ENCODE measurements around the gene STOM. TPM values are rescaled to one million over a fixed set of nuclear protein-coding genes. Genes with fewer than 3 reads are reported as not detected.
"Not testable (repeated sequence)": the region's sequence is repeated elsewhere in the genome, so short reads cannot be mapped to it uniquely, and the experiment has no call there.

STOM gene
- total RNA-seq, 4 donors from 2014 or later, result 43.7 to 169 (median 119) TPM

- TF ChIP-seq, protein P1, sequence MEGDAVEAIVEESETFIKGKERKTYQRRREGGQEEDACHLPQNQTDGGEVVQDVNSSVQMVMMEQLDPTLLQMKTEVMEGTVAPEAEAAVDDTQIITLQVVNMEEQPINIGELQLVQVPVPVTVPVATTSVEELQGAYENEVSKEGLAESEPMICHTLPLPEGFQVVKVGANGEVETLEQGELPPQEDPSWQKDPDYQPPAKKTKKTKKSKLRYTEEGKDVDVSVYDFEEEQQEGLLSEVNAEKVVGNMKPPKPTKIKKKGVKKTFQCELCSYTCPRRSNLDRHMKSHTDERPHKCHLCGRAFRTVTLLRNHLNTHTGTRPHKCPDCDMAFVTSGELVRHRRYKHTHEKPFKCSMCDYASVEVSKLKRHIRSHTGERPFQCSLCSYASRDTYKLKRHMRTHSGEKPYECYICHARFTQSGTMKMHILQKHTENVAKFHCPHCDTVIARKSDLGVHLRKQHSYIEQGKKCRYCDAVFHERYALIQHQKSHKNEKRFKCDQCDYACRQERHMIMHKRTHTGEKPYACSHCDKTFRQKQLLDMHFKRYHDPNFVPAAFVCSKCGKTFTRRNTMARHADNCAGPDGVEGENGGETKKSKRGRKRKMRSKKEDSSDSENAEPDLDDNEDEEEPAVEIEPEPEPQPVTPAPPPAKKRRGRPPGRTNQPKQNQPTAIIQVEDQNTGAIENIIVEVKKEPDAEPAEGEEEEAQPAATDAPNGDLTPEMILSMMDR (IDR thresholded peaks at IDR 0.05), result no peak
- TF ChIP-seq POLR2A (IDR thresholded peaks at IDR 0.05), result no peak
- H3K27ac ChIP-seq, result peak overlapping the region in 3 of 4 donors; percentile 94 to 95 (median 94)
- no peaks in the 10 kb centered on the region for H3K27me3 ChIP-seq
- no peaks in the 10 kb centered on the region for H3K9me3 ChIP-seq
- H3K36me3 ChIP-seq, result no peaks in the 10 kb centered on the region
- DNase-seq, result no peak
- H3K4me1 ChIP-seq, result peaks cover 37 to 96% (median 90%) of the 10 kb centered on the region in 3 donors
- intact Hi-C loops (cut with DNase I), result no loop called here
- no peak overlapping the region for H3K4me3 ChIP-seq
- WGBS, 2 donors, result 92% methylated on average over 4 to 5 of the region's 6 CpGs
These were observed 77.2 kb downstream of the STOM start for GRCh38 chr9:121292801-121293241.

- Histone ChIP-seq H3K4me1 (peaks cover 43 to 96% (median 90%) of the 10 kb centered on the region in 3 donors), H3K9me3 (no peaks in the 10 kb centered on the region), H3K27ac (peak overlapping the region in 3 of 4 donors; percentile 94 to 95 (median 94)), H3K36me3 (no peaks in the 10 kb centered on the region), H3K4me3 (no peak overlapping the region), H3K27me3 (no peaks in the 10 kb centered on the region)
- WGBS, 2 donors, result 100% methylated on average over 1 of the region's 1 CpG
- TF ChIP-seq POLR2A (IDR thresholded peaks at IDR 0.05), result no peak
- TF ChIP-seq, protein P1 (IDR thresholded peaks at IDR 0.05), result no peak
- DNase-seq, result no peak
- intact Hi-C loops (cut with DNase I), result no loop called here
These were observed 78.0 kb downstream of the STOM start for GRCh38 chr9:121292051-121292450.

GRCh38 chr9:121291536-121291935, 78.5 kb downstream of the STOM start:
- H3K36me3 ChIP-seq; H3K27me3 ChIP-seq; H3K4me3 ChIP-seq; H3K9me3 ChIP-seq; intact Hi-C loops (cut with DNase I); DNase-seq: not testable (repeated sequence)
- peaks cover 49 to 96% (median 90%) of the 10 kb centered on the region in 3 donors for H3K4me1 ChIP-seq
- WGBS, 2 donors, result 64 to 78% methylated on average over 4 of the region's 4 CpGs
- peak overlapping the region in 2 of 4 donors; percentile 94 to 95 for H3K27ac ChIP-seq

GRCh38 chr9:121289772-121290370, 80.2 kb downstream of the STOM start:
- Histone ChIP-seq H3K4me1 (peaks cover 53 to 96% (median 91%) of the 10 kb centered on the region in 3 donors), H3K4me3 (peak overlapping the region in 1 of 4 donors; percentile 44), H3K36me3 (no peaks in the 10 kb centered on the region), H3K9me3 (no peaks in the 10 kb centered on the region), H3K27me3 (no peaks in the 10 kb centered on the region), H3K27ac (peak overlapping the region; percentile 94 to 100 (median 96))
- TF ChIP-seq, protein P1 (IDR thresholded peaks at IDR 0.05), result no peak
- no peak for TF ChIP-seq POLR2A (IDR thresholded peaks at IDR 0.05)
- no peak for DNase-seq
- WGBS, 2 donors, result 31 to 51% methylated on average over 7 of the region's 7 CpGs
- intact Hi-C loops (cut with DNase I), result no loop called here

GRCh38 chr9:121289026-121289771, 80.9 kb downstream of the STOM start:
- peak overlapping the region; percentile 94 to 100 (median 96) for H3K27ac ChIP-seq
- no peaks in the 10 kb centered on the region for H3K36me3 ChIP-seq
- H3K4me1 ChIP-seq, result peaks cover 59 to 96% (median 91%) of the 10 kb centered on the region in 3 donors
- WGBS, 2 donors, result 8 to 21% methylated on average over 4 to 7 of the region's 10 CpGs
- intact Hi-C loops (cut with DNase I), result no loop called here
- DNase-seq, result no peak
- peak in 2 of 4 donors; percentile 13 to 48 for TF ChIP-seq POLR2A (IDR thresholded peaks at IDR 0.05)
- TF ChIP-seq, protein P1 (IDR thresholded peaks at IDR 0.05), result no peak
- peak overlapping the region in 1 of 4 donors; percentile 44 for H3K4me3 ChIP-seq
- no peaks in the 10 kb centered on the region for H3K27me3 ChIP-seq
- H3K9me3 ChIP-seq, result no peaks in the 10 kb centered on the region

Other genes starting within 250 kb of the STOM start
- gene RAB14, start 168.4 kb downstream of the STOM start, total RNA-seq, result 10 to 100 TPM; 36.7 to 56.5 (median 42.8) TPM
- gene GSN, start 102.1 kb downstream of the STOM start, total RNA-seq, result 1,000 to 10,000 TPM in 2 of 4 donors, 100 to 1,000 TPM in 2; 287 to 1,151 (median 926) TPM
- 10 to 100 TPM; 10.8 to 34.0 (median 27.2) TPM for gene GGTA1, start 129.6 kb upstream of the STOM start, total RNA-seq

Data from esophagus squamous epithelium (tissue), 5 donors.